ENCODE measurements around the gene MEGF9. TPM values are rescaled to one million over a fixed set of nuclear protein-coding genes. Genes with fewer than 3 reads are reported as not detected.
A peak's percentile ranks its signal among the peaks of the same experiment; 100 is the strongest.

MEGF9 gene
- total and polyA plus RNA-seq, 2 of the 13 experiments (the other 11 are each of a cell fraction or from before 2014, with no cell fraction given) = 3.1 to 3.3 TPM

- TF ChIP-seq ATF3 (CRISPR knock-in tag; IDR thresholded peaks at IDR 0.05) (peak; percentile 89), SRY (CRISPR knock-in tag; IDR thresholded peaks at IDR 0.05) (peak; percentile 28; the same call in 1 of the 2 replicates), ZNF264 (CRISPR knock-in tag; IDR thresholded peaks at IDR 0.05) (no peak; the same call in 1 of the 2 replicates), KAT2B (IDR thresholded peaks at IDR 0.05; ENCODE audit: borderline replicate concordance, low read depth, low read length) (no peak), IRF2 (CRISPR knock-in tag; IDR thresholded peaks at IDR 0.05) (peak; percentile 76), ZNF331 (CRISPR knock-in tag; IDR thresholded peaks at IDR 0.05) (peak; percentile 93), SYNCRIP (IDR thresholded peaks at IDR 0.05; ENCODE audit: insufficient read depth, low read depth, low read length) (no peak), PRDM10 (CRISPR knock-in tag; IDR thresholded peaks at IDR 0.05; ENCODE audit: low read depth) (no peak), ATF7 (IDR thresholded peaks at IDR 0.05) (peak; percentile 82), ATF7 (CRISPR knock-in tag; IDR thresholded peaks at IDR 0.05) (peak; percentile 97), ERF (CRISPR knock-in tag; IDR thresholded peaks at IDR 0.05) (peak; percentile 57; the same call in 1 of the 2 replicates), RELA (CRISPR knock-in tag; IDR thresholded peaks at IDR 0.05) (peak; percentile 50; the same call in 1 of the 2 replicates), ARHGAP35 (CRISPR knock-in tag; IDR thresholded peaks at IDR 0.05; ENCODE audit: borderline replicate concordance) (0 out of 2 replicates have a peak, but pooled peaks have one; percentile 7), ZNF704 (CRISPR knock-in tag; IDR thresholded peaks at IDR 0.05; ENCODE audit: borderline replicate concordance) (no peak), CHD2 (IDR thresholded peaks at IDR 0.05; ENCODE audit: low read depth, low read length) (0 out of 2 replicates have a peak, but pooled peaks have one; percentile 41), PAX8 (CRISPR knock-in tag; IDR thresholded peaks at IDR 0.05; ENCODE audit: borderline replicate concordance) (no peak), SMAD9 (CRISPR knock-in tag; IDR thresholded peaks at IDR 0.05) (no peak), NFIB (CRISPR knock-in tag; IDR thresholded peaks at IDR 0.05; ENCODE audit: borderline replicate concordance) (no peak), AKNA (CRISPR knock-in tag; IDR thresholded peaks at IDR 0.05; ENCODE audit: borderline replicate concordance) (no peak)
Observed at GRCh38 chr9:120571443-120572257, 142.6 kb downstream of the MEGF9 start (continued).
